ENCODE measurements around the gene IGSF8.

IGSF8 gene, protein sequence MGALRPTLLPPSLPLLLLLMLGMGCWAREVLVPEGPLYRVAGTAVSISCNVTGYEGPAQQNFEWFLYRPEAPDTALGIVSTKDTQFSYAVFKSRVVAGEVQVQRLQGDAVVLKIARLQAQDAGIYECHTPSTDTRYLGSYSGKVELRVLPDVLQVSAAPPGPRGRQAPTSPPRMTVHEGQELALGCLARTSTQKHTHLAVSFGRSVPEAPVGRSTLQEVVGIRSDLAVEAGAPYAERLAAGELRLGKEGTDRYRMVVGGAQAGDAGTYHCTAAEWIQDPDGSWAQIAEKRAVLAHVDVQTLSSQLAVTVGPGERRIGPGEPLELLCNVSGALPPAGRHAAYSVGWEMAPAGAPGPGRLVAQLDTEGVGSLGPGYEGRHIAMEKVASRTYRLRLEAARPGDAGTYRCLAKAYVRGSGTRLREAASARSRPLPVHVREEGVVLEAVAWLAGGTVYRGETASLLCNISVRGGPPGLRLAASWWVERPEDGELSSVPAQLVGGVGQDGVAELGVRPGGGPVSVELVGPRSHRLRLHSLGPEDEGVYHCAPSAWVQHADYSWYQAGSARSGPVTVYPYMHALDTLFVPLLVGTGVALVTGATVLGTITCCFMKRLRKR

GRCh38 chr1:160097911-160098851, at the start of gene IGSF8:
Gene IGSF8, minus strand, starts transcription at chr1:160098619. Its CDS starts 147 bp downstream, at chr1:160098472.
- DNase-seq, result peak; percentile 91

DNA sequence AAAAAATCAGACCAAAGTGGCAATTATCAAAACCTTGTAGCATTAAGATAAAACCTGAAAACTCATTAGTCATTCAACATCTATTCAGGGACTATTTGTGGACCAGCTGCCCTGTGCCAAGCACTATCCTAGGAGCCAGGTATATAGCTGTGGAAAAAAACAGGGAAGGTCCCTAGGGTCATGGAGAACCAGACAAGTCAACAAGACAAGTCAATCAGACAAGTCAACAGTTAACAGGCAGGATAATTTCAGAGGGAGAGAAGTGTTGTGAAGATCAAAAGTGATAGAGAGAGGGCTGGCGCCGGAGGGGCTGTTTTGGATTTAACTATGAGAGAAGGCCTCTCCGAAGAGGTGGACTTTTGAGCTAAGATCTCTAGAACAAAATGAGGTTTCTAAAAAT, 49.7 kb upstream of the IGSF8 start:
- no peak for DNase-seq

- no peak for DNase-seq
Observed at GRCh38 chr1:160146107-160146506, 47.7 kb upstream of the IGSF8 start.

DNA sequence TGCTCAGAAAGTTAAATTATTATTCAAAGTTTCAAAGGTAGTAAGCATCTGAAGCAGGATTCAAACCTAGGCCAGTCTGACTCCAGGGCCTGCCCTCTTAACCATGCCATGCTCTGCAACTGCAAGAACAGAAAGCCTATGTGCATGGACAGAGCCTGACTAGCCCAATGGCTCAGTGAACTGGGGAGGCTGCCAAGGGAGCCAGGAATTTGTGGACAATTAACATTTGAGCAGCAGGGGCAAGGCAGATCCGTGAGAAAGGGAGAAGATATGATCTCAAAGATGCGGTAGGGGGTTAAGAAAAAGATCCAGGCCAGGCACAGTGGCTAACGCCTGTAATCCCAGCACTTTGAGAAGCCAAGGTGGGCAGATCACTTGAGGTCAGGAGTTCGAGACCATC, 46.5 kb upstream of the IGSF8 start:
- DNase-seq, result no peak

DNA sequence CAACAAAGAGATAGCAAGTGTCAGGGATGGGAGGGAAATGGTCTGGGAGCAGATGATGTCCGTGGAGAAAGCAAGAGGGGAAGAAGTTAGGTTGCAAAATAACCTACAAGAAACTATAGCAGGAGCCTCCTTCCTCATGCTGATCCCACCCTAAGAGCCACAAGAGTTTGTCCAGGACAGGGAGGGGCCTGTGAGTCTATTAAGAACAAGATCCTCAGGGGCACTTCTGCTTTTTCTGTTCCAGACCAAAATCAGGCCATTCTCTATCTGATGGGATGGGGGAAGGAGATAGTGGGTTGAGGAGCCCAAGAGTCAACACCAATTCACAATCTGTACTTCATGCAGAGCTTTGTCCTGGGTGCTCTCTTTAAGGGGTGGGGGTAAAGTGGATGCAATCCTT, 45.3 kb upstream of the IGSF8 start:
- DNase-seq, result no peak

- DNase-seq, result no peak
Observed at GRCh38 chr1:160139840-160140239, 41.4 kb upstream of the IGSF8 start.

DNA sequence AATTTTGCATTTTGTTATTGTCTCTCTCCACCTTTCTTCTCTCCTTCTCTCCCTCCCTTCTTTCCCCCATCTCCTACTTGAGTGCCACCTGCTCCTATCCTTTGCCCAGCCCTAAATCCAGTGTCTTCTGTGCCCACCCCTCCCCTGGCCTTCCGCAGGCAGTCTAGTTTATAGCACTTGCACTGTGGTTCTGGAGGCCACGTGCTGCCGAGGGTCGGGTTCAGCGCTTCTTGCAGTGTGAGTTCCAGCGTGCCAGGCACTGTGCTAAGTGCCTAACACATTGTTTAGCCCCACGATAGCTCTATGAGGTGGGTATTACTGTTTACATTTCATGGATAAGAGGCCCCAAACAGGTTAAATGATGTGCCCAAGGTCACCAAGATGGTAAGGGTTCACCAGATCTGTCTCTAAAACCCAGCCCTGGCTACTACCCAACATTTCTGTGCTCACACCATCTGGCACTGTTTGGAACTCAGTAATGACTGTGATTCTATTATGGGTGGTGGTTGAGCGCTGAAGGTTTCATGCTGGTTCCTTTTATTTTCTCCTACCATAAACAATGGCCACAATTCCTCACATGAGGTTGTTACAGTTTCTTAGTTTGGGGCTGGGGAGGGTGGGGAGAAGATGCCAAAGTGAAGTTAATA, 38.9 kb upstream of the IGSF8 start:
- DNase-seq, result no peak

- no peak for DNase-seq
Observed at GRCh38 chr1:160136926-160137200, 38.4 kb upstream of the IGSF8 start.

- DNase-seq, result no peak
Observed at GRCh38 chr1:160136121-160136925, 37.9 kb upstream of the IGSF8 start.

DNA sequence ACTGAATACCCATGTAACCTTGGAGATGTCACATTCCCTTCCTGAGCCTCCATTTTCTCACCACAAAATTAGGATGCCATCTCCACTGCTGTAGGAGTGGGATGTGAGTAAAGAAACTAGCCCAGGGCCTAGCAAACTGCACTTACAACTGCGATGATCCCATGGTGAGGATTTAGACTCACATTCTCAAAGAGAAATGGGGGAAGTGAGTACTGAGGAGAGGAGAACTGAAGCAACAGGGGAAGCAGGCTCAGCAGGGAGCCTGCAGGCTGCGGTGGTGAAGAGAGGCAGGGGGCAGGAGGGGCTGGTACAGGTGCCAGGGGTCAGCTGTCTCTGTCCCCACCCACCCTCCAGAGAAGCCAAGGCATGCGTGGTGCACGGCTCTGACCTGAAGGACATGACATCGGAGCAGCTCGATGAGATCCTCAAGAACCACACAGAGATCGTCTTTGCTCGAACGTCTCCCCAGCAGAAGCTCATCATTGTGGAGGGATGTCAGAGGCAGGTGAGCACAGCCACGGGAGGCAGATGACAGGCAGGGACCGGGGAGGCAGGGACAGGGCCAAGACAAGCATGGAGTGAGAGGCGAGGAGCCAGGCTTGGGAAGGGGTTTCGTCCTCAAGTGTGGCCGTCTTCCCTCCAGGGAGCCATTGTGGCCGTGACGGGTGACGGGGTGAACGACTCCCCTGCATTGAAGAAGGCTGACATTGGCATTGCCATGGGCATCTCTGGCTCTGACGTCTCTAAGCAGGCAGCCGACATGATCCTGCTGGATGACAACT, 36.6 kb upstream of the IGSF8 start:
- DNase-seq, result no peak

DNA sequence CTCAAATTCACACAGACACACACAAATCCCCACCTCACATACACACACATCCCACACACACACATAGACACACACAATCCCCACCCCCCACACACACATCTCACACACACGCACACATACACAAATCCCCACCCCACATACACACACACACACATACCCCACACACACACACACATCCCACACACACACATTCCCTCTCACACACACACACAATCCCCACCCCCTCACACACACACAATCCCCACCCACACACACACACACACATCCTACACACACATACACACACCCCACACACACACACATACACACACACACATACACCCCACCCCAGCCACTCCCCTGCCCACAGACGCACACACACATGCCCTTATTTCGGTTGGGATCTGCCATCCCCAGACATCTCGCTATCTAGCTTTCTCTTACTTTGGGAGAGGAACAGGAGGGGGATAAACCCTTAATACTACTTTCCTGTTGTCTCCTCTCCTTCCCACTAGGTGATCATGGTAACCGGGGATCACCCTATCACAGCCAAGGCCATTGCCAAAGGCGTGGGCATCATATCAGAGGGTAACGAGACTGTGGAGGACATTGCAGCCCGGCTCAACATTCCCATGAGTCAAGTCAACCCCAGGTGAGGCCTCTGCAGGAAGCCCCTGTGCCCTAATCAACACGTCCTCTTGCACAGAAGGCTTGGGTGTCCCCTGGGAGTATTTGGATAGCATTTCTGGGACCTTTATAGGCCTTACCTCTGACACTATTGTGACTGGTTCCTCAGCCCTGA, 35.8 kb upstream of the IGSF8 start:
- DNase-seq, result no peak

DNA sequence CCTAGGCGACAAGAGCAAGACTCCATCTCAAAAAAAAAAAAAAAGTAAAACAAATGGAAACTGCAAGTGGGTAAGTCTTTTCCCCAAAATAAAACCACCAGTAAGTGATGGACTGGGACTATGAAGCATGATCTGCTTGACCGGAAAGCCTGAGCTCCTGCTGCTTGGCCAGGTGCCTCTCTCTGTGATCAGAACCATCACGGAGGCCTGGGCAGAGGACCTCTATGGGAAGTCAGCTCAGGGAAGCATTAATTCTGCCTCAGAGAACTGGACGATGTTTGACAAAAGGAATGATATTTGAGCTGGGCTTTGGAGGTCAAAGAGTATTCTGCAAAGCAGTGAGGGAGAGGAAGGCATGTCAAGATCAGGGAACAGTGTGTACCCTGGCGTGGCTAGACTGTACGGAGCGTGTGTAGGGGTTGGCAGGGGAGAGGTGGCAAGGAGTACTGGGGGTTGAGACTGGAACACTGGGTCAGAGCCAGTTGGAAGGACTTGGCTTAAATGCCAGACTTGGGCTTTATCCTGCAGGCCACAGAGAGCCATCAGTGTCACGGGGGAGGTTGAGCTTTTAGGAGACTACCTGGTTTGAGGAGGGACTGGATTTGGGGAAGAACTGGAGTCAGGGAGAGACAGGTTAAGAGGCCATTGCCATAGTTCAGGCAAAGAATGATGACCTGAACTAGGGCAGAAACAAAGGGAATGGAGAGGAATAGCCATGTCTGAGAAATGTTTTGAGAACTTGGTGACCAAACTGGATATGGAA, 33.6 kb upstream of the IGSF8 start:
- no peak for DNase-seq

DNA sequence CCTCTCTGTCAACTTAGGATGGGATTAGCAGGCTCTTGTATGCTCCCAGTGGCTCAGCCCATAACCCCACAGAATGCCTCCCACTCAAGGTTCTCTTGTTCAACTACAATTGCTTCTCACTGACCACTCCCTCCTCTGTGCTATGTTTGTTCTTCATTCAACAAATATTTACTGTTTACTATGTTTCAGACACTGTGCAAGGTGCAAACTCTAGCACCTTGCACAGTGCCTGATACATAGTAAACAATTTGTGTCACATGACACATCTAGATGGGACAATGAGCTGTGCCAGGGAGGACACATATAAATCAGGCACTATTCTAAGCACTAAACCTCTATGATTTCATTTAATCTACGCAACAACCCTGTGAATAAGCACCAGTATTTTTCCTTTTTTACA, 32.5 kb upstream of the IGSF8 start:
- no peak for DNase-seq

GRCh38 chr1:160130486-160130885, 32.1 kb upstream of the IGSF8 start:
- DNase-seq, result no peak

DNA sequence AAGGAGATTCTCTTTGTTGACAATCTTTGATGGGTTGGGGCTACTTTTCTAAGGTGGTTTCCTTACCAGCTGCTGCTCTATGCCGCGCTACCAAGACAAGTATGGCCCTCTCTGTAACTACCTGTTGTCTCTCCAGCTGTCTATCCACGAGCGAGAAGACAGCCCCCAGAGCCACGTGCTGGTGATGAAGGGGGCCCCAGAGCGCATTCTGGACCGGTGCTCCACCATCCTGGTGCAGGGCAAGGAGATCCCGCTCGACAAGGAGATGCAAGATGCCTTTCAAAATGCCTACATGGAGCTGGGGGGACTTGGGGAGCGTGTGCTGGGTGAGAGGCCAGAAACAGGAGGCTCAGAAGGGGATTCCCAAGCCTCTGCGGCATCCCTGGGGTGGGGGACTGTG, 31.5 kb upstream of the IGSF8 start:
- no peak for DNase-seq

DNA sequence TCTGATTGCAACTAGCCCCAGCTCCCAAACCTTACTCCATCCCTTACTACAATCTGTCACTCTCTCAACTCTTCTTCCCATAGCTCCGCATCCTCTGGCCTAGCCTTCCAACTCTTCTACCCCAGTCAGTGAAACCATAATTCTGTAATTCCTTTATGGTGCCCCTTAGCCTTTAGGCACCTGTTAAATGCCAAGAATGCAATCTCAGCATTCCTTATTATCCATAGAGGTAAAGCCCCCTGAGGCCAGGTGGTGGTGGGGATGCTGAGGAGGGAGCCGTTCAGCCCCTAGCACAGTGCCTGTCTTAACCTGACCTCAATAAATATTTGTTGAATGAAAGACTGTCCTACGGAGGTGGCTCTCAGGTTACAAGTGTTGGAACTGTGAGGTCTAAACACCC, 31.1 kb upstream of the IGSF8 start:
- DNase-seq, result no peak

- no peak for DNase-seq
Observed at GRCh38 chr1:160129046-160129445, 30.6 kb upstream of the IGSF8 start.

DNA sequence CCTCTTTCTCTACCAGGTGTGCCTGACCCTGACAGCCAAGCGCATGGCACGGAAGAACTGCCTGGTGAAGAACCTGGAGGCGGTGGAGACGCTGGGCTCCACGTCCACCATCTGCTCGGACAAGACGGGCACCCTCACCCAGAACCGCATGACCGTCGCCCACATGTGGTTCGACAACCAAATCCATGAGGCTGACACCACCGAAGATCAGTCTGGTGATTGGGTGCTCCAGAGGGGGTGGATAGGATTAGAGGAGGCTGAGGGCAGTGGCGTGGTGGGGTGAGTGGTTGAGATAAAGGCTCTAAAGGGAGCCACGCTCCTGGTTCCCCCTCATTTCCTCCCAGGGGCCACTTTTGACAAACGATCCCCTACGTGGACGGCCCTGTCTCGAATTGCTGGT, 30.2 kb upstream of the IGSF8 start:
- DNase-seq, result no peak

DNA sequence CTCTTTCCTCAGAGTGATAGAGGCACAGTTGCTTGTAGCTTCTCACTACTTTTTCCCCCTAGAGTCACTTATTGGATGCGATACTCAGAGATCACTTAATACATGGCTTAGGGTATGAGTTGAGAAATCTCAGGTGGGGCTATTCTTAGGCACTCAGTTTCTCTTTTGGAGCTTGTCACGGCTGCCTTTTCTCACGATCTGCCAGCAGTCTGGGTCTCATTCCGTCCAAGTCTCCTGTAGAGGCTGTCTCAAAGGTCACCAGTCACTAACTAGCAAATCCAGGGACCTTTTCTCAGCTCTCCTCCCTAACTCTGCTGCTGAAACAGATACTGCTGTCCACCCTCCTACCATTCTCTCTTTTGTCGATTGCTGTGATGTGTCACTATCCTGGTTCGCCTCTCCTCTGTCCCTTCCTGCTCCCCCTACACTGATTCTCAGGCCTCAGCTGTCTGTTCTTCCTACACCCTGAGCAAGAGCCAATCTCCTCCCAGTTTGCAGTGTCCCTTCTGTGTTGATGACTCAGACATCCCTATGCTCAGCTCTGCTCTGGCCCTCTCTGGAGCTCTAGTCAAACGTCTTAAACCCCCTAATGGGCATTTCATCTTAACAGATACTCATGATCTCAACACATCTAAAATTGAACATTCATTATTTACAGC, 29.6 kb upstream of the IGSF8 start:
- DNase-seq, result no peak
